Anterior cingulate cortex (tissue), 58 donors: ENCODE measurements around the gene NGB.
"Not testable (repeated sequence)": the region's sequence is repeated elsewhere in the genome, so short reads cannot be mapped to it uniquely, and the experiment has no call there.

Experiments
- DNase-seq, 58 donors: peaks; one replicate each; lab custom pipeline; 2025; lab: John Stamatoyannopoulos, UW

The NGB gene, protein sequence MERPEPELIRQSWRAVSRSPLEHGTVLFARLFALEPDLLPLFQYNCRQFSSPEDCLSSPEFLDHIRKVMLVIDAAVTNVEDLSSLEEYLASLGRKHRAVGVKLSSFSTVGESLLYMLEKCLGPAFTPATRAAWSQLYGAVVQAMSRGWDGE

DNA sequence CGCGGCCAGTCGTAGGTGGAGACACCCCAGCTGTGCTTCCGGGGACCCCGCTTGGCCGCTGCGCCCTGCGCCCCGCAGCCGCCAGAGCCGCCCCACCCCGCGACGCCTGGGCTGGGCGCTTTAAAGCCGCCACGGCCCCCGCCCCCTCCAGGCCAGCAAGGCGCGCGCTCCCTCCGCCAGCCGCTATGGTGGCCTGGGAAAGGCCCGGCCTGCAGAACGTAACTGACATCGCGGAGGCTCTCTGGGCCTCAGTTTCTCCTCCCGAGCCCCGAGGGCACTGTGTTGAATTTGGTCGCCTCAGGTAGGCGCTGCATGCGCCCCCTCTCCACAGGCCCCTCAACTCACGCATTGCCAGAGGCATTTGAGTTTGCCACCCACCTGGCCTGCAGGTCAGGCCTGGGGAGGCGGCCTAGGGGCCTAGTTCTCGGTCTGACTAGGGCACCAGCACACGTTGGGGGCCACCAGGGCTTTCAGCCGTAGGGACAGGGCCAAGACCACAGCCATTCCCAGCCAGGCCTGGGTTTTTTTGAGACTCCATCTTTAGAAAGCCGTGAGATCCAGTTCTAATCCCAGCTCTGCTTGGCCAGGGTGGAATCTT, at the start of gene NGB:
NGB (minus strand) TSS at position 94 of the 598 bp plus-strand sequence. CDS start 269 bp downstream, outside the sequence.
- no peak for DNase-seq

DNA sequence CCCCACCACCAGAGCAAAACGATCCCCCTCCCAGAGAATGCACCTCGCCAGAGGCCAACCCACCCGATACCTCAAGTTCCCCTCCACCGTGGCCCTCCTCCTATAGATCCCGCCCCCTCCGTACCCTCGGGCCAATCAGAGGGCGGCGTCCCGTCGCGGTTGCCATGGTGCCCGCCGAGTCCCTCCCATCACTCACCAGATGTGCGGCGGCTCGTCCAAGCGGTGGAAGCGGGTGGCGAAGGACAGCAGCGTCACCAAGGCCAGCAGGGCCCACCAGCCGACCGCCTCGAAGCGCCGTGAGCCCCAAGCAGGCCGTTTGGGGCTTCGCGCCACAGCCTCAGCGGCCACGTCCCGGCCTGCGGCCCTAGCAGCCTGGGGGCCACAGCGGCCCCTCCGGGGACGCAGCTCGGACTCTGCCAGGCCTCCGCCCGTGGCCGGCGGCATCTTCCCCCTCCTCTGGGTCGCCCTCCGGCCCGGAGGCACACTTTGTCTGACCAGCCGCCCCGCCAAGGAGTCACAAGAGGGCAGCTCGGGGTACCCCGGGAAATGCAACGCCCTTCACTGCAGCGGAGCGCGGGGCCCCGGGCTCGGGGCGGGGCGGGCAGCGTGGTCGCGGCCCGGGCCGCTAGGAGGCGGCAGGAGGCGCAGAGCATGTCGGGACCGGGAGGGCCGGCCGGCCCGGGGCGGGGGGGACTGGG, 49.4 kb upstream of the NGB start, which contains the start of gene POMT2:
POMT2 (minus strand) TSS at position 646 of the 698 bp plus-strand sequence; CDS start at position 444, 202 bp downstream.
- peak; percentile 58 to 96 (median 92) for DNase-seq

DNA sequence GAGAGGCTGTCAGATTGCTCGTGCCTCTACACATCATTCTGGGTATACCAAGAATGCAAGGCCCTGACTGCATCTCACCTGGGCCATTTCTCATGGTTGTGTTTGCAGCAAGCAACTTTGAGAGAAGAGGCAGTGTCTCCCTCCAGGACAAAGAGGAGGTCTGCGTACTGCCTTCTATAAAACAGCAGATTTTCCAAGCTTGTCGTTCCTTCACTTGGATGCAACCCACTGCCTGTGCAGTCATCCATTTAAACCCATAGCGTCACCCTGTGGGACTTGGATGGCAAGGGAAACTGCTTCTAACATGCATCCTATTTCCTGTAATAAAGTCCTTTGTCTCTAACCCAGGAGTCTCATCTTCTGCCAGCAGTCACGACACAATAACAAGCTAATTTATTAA, 48.4 kb upstream of the NGB start:
- peak in 9 of 58 donors; percentile 9 to 64 (median 21) for DNase-seq

DNA sequence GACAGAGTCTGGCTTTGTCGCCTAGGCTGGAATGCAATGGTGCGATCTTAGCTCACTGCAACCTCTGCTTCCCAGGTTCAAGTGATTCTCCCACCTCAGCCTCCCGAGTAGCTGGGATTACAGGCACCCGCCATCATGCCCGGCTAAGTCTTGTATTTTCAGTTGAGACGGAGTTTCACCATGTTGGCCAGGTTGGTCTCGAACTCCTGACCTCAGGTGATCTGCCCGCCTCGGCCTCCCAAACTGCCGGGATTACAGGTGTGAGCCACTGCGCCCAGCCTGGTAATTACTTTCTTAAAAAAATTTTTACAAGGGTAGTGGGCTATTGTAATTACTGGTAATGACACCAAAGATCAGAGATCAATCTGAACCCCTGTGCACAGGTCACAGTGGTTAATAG, 47.8 kb upstream of the NGB start:
- not testable (repeated sequence) for DNase-seq

DNA sequence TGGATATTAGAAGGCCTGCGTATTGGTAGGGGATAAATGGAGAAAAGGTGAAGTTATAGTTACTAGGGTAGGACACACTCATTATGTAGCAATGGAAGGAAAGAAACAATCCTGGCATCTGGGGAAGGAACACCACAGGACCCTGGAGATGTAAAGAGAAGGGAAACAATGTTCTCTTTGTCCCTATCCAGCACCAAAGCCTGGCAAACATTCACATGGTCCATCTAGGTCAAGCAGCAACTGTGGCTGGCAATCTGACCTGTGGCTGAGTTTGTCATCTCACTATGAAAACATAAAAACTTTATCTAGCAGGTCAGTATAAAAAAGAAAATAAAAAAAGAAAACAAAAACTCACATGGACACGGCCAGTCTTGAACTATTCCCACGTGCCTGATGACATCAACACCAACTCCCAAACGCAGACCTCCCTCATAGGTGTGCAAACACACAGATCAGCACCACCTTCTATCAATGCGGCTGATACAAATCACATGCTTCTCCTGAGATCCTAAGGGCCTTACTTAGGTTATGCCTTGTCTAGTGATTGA, 47.1 kb upstream of the NGB start:
- peak in 16 of 58 donors; percentile 14 to 56 (median 34) for DNase-seq

DNA sequence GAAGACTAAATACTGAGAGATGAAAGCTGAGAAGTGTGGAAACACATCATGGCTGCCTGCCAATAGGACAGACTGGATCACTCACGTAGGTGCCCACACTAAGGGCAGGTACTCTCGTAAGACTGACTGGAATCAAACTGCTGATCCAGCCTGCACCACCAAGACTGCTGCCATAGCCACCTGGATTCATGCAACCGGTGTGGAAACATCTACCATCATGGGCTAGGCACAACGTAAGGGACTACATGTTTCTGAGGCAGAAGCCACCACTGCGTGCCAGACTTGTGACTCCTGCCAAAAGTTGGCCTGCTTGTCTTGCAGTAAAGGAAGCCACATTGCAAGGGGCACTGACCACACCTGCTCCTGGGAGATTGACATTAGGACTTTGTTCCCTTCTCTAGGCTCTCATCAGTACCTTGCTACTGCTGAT, 45.9 kb upstream of the NGB start:
- DNase-seq, result peak in 5 of 58 donors; percentile 15 to 27 (median 21)

DNA sequence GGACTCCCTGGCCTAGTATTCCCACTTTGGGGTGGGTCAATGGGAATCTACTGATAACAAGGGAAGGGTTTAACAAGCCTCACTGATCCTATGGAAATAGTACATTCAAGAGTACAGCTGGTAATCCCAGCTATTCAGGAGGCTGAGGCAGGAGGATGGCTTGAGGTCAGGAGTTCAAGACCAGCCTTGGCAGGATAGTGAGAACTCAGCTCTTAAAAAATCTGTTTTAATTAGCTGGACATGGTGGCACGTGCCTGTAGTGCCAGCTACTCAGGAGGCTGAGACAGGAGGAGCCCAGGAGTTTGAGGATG, 45.1 kb upstream of the NGB start:
- no peak for DNase-seq

DNA sequence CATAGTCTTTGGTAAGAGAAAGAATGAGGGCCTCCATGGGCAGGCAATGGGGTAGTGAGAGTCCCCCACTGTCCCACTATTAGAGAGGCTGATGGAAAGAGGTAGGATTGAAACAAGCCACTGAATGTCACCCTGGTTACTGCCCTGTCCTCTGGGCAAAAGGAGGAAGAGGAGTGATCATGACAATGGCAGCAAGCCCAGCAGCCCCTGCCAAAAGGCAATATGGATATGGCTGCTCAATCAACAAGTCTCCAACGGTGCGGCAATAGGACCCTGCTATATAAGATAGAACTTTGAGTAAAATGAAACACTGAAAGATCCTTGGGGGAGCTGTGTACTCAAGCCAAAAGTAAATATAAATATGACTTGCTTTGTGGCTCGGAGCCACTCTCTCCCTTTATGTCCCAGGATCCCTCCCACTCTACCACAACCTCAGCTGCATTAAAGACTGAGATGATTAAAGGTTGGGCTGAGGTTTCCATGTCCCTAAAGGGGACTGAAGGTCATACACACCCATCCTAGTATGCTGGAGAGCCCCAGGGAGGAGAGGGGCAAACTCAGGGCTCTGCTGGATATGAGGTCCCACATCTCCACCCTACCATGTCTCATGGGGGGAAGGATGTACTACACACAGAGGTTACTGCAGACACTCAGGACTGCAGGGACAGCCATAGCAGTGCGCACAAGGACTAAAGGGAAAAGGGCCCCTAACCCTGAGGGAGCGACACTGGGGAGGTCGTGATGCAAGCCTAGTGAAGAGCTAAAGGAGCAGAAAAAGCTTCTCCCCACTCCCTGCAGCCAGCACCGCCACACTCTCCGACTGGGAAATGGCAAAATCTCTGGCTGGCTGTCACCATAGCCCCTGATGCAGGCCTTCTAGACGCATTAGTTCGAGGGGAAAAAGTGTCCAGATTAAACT, 43.8 kb upstream of the NGB start:
- peak in 5 of 58 donors; percentile 17 to 57 (median 48) for DNase-seq

DNA sequence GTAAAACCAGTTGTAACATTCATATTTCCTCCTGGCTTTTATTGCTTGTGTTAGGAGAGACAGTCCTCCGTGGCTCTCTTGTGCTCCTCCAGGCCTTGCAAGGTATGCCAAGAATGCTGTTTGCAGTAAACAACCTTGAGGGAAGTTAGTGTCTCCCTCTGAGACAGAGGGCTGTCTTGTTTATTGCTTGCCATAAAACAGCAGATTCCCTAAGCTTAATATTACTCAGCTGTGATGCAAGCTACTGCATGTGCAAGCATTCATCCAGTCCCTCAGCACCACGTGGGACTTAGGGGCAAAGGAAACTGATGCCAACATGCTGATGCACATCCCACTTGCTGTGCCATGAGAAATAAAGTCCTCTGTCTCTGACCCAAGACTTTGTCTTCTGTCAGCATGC, 43.0 kb upstream of the NGB start:
- DNase-seq, result peak in 17 of 58 donors; percentile 16 to 66 (median 33)

DNA sequence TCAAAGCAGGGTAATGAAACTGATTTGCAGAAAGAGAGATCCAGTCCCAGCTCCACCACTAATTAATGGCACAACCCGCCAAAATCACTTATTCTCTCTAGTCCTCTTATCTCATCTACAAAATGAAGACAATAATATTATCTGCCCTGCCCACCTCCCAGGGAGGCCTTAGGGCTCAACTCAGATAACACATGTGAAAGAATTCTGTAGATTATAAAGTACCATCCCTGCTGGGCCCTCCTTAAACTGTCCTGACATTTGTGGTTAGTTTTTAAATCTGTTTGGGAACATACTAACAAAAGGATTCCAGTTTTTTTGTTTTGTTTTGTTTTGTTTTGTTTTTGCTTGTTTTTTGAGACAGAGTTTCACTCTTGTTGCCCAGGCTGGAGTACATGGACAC, 42.4 kb upstream of the NGB start:
- no peak for DNase-seq

DNA sequence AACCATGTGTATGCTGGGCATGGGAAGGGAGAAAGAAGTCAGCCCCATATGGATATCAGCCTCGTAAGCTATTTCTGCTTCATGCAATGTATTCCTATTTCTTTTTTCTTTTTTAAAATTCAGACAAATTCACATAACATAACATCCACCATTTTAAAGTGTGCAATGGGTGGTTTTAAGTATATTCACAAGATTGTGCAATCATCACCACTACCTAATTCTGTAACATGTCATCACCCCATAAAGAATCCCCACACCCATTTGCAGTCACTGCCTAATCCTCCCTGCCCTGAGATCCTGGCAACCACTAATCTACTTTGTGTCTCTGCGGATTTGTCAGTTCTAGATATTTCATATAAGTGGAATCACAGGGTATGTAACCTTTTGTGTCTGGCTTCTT, 40.2 kb upstream of the NGB start:
- DNase-seq, result no peak

DNA sequence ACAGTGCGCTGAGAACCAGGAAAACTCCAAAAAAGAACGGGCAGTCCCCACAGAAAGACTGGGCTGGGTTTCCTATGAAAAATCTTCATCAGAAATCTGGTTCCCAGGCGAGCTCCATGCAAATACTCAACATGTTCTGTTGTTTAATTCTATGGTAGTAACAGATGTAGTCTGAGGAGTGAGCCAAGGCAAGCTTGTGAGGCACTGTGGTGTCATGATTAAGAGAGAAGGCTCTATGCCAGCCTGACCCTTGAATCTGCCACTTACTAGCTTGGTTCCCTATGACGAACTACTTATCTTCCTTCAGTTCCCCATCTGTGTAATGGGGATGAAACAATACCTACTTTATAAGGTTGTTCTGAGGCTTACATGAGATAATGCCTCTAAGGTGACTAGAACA, 39.0 kb upstream of the NGB start:
- DNase-seq, result peak in 1 of 58 donors; percentile 18

DNA sequence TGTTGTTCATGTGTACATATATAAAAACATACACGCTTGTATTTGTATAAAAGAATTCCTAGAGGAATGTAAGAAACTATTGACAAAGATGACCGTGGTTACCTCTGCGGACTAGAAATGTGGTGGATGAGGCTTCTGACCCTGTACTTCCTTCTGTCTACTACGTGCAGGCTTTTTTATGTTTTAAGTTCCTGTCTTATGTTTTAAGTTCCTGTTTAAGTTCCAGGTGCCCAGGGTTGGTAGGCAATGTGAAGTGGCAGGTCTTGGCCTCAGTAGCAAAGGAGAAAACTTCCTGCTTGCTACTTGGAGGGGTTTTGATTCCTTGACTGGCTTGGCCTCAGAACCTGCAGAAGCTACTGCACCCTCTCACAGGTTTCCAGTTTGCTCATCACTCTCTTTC, 38.1 kb upstream of the NGB start:
- DNase-seq, result no peak

DNA sequence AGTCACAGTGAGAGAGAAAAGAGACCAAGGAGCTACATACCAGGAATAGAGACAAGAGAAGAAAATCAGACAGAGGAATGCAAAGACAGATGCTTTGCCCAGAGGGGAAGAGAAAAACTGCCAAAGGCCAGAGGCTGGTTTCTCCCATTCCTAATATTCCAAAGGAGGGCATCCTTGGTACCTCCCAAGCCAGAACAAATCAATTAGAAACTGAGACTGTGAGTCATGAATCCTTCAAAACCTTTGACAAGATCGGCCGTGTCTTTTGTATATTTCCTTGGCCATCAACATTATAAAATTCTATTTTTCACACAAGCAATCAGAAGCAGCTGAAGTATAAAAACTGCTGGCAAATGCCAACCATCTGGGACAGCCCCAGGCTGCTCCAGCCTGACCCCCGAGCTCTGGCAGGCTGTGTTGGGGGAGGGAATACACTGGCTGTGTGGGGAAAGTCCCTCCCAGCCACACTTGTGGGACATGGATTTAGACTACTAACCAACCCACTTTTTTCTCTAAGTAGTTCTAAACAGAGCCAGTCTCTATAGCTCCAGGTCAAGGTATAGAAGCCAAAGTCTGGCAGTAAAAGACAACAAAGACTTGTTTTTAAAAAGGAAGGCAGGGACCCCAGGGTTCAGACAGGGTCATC, 36.0 kb upstream of the NGB start:
- peak in 45 of 58 donors; percentile 10 to 84 (median 55) for DNase-seq

DNA sequence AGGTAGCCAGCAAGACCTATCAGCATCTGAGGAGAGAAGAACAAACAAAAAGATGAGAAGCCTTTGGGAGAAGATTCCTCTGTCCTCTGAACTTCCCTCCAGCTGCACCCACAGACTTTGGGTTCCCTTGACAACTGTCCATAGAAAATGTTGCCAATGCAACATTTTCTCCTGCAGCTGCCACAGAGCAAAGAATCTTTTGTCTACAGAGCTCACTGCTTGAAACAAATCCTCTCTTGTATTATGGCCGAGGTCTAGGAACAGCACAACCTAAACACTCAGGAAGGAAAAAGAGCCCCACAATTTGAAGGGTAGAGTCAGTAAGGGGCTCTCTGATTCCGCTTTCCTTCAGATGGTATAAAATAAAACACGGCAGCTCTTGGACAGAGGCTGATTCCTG, 35.4 kb upstream of the NGB start:
- peak in 44 of 58 donors; percentile 10 to 93 (median 61) for DNase-seq

DNA sequence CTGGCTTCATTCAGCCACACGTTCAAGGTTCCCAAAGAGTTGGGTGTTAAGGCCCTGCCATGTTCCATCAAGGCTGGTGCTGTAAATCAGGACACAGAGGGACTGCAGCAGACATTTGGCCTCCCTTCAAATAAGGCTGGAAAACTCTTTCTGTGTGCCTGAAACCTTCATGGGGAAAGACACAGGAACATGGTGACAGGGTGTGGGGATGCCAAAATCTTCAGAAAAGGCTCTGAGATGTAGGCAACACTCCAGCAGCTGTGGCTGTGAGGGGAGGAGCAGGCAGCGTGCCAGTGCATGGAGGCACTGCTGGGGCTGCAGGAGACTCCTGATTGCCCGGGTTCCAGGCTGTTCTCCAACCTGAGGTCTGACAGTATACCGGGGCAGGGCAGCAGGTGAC, 34.7 kb upstream of the NGB start:
- DNase-seq, result peak in 43 of 58 donors; percentile 13 to 74 (median 45)

DNA sequence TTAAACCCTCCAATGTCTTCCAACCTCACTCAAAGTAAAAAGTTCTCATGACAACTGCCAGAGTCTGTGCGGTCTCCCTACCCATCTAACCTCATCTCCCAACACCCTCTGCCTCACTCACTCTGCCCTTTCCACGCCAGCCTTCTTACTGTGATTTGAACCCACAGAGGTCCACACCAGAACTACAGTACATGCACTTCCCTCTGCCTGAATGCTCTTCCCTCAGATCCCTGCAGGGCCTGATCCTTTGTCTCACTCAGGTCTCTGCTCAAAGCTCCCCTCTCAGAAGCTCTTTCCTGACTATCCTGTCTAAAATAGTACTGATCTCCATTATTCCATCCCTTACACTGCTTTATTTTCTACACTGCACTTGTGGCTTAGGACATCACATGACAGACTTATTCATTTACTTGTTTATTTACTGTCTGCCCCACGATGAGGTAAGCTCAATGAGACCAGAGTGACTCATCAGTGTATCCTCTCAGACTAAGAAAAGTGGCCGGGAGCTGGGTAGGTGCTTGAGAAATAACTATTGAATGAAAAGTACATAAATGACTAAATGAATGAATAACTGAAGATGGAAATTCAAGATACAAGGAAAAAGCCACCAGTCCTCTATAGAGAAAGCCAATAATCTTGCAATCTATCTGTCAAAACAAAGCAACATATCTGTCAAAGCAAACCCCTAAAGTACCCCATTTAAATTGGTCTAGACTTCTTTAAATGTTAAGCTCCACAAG, 32.6 kb upstream of the NGB start:
- peak in 6 of 58 donors; percentile 9 to 49 (median 35) for DNase-seq

DNA sequence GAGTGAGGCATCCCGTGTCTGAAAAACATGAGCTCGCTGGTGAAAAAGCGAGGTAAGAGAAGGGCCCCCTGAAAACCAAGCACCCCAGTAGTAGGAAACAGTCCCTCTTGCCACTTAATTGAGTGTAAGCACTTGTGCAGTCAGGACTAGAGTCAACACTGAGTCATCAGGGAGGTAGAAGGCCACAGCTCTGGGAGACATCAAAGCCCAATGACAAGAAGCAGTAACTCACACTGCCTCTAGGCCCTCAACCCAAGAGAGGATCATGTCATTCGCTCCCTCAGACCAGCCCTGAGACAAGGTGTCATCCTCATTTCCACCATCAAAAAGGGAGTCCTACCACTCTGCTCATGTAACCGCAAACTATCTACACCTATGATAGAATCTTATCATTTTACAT, 31.9 kb upstream of the NGB start:
- DNase-seq, result no peak

DNA sequence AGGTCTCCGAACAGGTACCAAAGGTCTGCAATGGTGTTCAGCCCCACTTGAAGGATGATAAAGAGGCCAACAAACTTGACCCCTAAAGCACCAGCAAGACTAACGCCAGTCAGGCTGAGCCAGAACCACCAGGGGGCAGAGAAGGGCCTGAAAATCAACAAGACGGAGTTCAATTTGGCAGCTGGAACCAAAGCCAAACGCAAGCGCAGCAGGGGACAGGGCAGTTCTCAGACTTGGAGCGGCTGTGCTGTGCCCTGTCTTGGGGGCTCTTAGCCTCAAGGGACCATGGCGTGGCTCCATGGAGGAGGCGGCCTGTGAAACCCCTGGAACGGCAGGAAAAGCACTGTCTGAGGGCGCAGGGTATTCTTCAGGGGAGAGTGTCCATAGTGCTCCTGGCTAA, 30.1 kb upstream of the NGB start:
- DNase-seq, result peak in 56 of 58 donors; percentile 29 to 90 (median 76)
